OCI-LY1 (cell line): Measurements from ENCODE around the gene LCN12.
"Not testable (repeated sequence)": the region's sequence is repeated elsewhere in the genome, so short reads cannot be mapped to it uniquely, and the experiment has no call there.

Experiments
- H2AFZ ChIP-seq: fragments of 200-600 bp; sonication (generic), shearing (Covaris generic); 2 replicates; pipeline ENCODE4 v1.6.0; 2014; ENCODE audit warnings: antibody characterized with exemption, mild to moderate bottlenecking, low read length
- H3F3A ChIP-seq: fragments of 200-600 bp; sonication (generic), shearing (Covaris generic); 2 replicates; pipeline ENCODE4 v1.6.0; 2014; ENCODE audit warnings: mild to moderate bottlenecking, antibody characterized with exemption, low read length, moderate library complexity; ENCODE audit not compliant: insufficient read depth
- H3K27ac ChIP-seq: fragments of 200-600 bp; sonication (generic); 2 replicates; pipeline ENCODE4 v1.5.1; 2014; ENCODE audit warnings: low read length, mixed run types, mild to moderate bottlenecking, low read depth; ENCODE audit not compliant: poor library complexity, severe bottlenecking
- H3K27me3 ChIP-seq: fragments of 200-600 bp; sonication (generic); 2 replicates; pipeline ENCODE4 v1.6.0; 2014; ENCODE audit warnings: antibody characterized with exemption, mild to moderate bottlenecking, low read length, moderate library complexity; ENCODE audit not compliant: insufficient read depth
- H3K36me3 ChIP-seq: fragments of 200-600 bp; sonication (generic); 2 replicates; pipeline ENCODE4 v1.6.1; 2014; ENCODE audit warnings: mild to moderate bottlenecking, antibody characterized with exemption, low read length, moderate library complexity, mixed read lengths; ENCODE audit not compliant: insufficient read depth
- H3K4me1 ChIP-seq: fragments of 200-600 bp; sonication (generic); 2 replicates; pipeline ENCODE4 v1.5.1; 2014; ENCODE audit warnings: mild to moderate bottlenecking, low read length, moderate library complexity; ENCODE audit not compliant: insufficient read depth, severe bottlenecking
- H3K4me2 ChIP-seq: fragments of 200-600 bp; sonication (generic), shearing (Covaris generic); 2 replicates; pipeline ENCODE4 v1.6.1; 2014; ENCODE audit warnings: low read length
- H3K4me3 ChIP-seq: fragments of 200-600 bp; sonication (generic); 2 replicates; pipeline ENCODE4 v1.5.1; 2014; ENCODE audit warnings: low read length, low read depth, mild to moderate bottlenecking, mixed read lengths; ENCODE audit not compliant: poor library complexity, severe bottlenecking
- H3K79me2 ChIP-seq: fragments of 200-600 bp; shearing (Covaris generic); 2 replicates; pipeline ENCODE4 v1.6.1; 2016; ENCODE audit warnings: mixed run types, low read length, mixed read lengths; ENCODE audit not compliant: insufficient read depth
- H3K9ac ChIP-seq: fragments of 200-600 bp; sonication (generic), shearing (Covaris generic); 2 replicates; pipeline ENCODE4 v1.6.1; 2014; ENCODE audit warnings: mild to moderate bottlenecking, low read length, mixed read lengths
- H3K9me2 ChIP-seq: fragments of 200-600 bp; sonication (generic), shearing (Covaris generic); 2 replicates; pipeline ENCODE4 v1.6.1; 2014; ENCODE audit warnings: low read depth, mild to moderate bottlenecking, low read length, mixed read lengths
- H3K9me3 ChIP-seq: fragments of 200-600 bp; shearing (Covaris generic); 2 replicates; pipeline ENCODE4 v1.6.1; 2014; ENCODE audit warnings: low read length, mixed read lengths
- H4K20me1 ChIP-seq: fragments of 200-600 bp; sonication (generic), shearing (Covaris generic); 2 replicates; pipeline ENCODE4 v1.6.0; 2016; ENCODE audit warnings: mild to moderate bottlenecking, low read length; ENCODE audit not compliant: insufficient read depth
- EZH2 ChIP-seq: fragments of 200-600 bp; sonication (generic), shearing (Covaris generic); IDR thresholded peaks from 2 replicates; pipeline ENCODE4 v1.8.0; 2017; ENCODE audit warnings: borderline replicate concordance, mixed run types, mild to moderate bottlenecking, antibody characterized with exemption, low read length, moderate library complexity, mixed read lengths
- TF ChIP-seq, protein P1 (sequence below): fragments of 200-600 bp; sonication (generic), shearing (Covaris generic); IDR thresholded peaks from 2 replicates; pipeline ENCODE4 v1.5.1; 2017; ENCODE audit warnings: mild to moderate bottlenecking, antibody characterized with exemption, low read length, moderate library complexity, mixed read lengths

Gene LCN12

DNA sequence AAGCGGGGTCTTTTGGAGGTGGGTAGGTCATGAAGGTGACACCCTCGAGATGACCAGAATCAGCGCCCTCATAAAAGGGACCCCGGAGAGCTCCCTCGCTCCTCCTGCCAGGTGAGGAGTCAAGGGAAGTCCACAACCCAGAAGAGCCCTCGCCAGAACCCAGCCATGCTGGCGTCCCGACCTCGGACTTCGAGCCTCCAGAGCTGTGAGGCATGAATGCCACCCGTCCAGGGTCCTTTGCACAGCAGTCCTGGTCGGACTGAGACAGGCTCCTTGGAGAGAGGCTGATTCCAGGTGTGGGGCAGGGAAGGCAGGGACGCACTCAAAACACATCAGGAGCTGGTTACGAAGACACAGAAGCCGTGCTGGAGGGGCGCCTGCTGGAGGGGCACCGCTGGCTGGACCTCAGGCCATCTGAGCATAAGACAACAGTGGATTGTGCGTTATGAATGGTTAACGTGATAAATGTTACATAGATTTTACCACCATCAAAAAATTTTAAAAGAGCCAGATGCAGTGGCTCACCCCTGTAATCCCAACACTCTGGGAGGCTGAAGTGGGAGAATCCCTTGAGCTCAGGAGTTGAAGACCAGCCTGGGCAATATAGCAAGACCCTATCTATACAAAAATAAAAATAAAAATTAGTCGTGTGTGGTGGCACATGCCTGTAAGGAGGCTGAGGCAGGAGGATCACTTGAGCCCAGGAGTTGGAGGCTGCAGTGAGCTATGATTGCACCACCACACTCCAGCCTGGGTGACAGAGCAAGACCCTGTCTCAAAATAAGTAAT is 50.0 kb downstream of the LCN12 start:
- H3K79me2 ChIP-seq: no peaks in the 10 kb centered on the region
- no peaks in the 10 kb centered on the region for H3F3A ChIP-seq
- H3K9ac ChIP-seq: no peak overlapping the region
- no peak overlapping the region for H3K4me2 ChIP-seq
- H4K20me1 ChIP-seq: no peaks in the 10 kb centered on the region
- no peaks in the 10 kb centered on the region for H3K9me2 ChIP-seq
- H3K27me3 ChIP-seq: no peaks in the 10 kb centered on the region
- no peak overlapping the region for H3K27ac ChIP-seq
- H3K4me3 ChIP-seq: no peak overlapping the region
- TF ChIP-seq, protein P1, sequence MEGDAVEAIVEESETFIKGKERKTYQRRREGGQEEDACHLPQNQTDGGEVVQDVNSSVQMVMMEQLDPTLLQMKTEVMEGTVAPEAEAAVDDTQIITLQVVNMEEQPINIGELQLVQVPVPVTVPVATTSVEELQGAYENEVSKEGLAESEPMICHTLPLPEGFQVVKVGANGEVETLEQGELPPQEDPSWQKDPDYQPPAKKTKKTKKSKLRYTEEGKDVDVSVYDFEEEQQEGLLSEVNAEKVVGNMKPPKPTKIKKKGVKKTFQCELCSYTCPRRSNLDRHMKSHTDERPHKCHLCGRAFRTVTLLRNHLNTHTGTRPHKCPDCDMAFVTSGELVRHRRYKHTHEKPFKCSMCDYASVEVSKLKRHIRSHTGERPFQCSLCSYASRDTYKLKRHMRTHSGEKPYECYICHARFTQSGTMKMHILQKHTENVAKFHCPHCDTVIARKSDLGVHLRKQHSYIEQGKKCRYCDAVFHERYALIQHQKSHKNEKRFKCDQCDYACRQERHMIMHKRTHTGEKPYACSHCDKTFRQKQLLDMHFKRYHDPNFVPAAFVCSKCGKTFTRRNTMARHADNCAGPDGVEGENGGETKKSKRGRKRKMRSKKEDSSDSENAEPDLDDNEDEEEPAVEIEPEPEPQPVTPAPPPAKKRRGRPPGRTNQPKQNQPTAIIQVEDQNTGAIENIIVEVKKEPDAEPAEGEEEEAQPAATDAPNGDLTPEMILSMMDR: no peak
- TF ChIP-seq EZH2: no peak
- peaks cover 7% of the 10 kb centered on the region for H3K4me1 ChIP-seq
- no peaks in the 10 kb centered on the region for H3K9me3 ChIP-seq
- H3K36me3 ChIP-seq: no peaks in the 10 kb centered on the region
- H2AFZ ChIP-seq: no peak overlapping the region

DNA sequence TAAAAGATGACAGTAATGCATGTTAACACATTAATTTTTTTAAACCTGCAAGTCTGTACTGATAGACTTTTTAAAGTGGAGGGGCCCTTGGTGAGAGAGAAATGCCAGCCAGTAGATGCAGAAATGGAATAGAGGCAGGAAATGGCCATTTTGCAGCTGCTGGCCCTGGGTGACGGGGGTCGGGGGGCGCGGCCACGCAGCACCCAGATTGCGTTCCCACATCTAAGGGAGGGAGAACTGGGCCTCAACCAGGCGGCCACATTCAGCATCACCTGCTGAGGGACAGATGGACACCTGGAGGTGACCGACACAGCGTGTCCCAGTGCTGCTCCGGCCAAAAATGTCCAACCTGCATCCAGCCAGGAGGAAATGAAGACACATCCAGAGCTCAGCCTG is 50.6 kb downstream of the LCN12 start:
- H3K27me3 ChIP-seq: no peaks in the 10 kb centered on the region
- H4K20me1 ChIP-seq: no peaks in the 10 kb centered on the region
- no peaks in the 10 kb centered on the region for H3K9me2 ChIP-seq
- H3K4me3 ChIP-seq: no peak overlapping the region
- no peak for TF ChIP-seq EZH2
- TF ChIP-seq, protein P1: no peak
- H3K36me3 ChIP-seq: no peaks in the 10 kb centered on the region
- H3K4me2 ChIP-seq: no peak overlapping the region
- no peaks in the 10 kb centered on the region for H3K9me3 ChIP-seq
- H3K27ac ChIP-seq: no peak overlapping the region
- H3K9ac ChIP-seq: no peak overlapping the region
- H3K79me2 ChIP-seq: no peaks in the 10 kb centered on the region
- no peak overlapping the region for H2AFZ ChIP-seq
- H3K4me1 ChIP-seq: peaks cover 7% of the 10 kb centered on the region
- no peaks in the 10 kb centered on the region for H3F3A ChIP-seq

DNA sequence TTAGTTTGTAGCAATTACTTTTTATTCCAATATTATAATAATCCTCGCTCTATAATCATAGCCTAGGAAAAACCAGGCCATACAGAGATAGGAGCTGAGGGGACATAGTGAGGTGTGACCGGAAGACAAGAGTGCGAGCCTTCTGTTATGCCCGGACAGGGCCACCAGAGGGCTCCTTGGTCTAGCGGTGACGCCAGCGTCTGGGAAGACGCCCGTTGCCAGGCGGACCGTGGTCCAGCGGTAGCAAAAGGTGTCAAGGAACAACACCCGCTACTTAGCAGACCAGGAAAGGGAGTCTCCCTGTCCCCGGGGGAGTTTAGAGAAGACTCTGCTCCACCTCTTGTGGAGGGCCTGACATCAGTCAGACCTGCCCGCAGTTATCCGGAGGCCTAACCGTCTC is 52.2 kb downstream of the LCN12 start:
- H3K9ac ChIP-seq, H3K9me3 ChIP-seq, H4K20me1 ChIP-seq, H3K9me2 ChIP-seq, H3K27ac ChIP-seq, H3K79me2 ChIP-seq, H3K4me1 ChIP-seq, H3K36me3 ChIP-seq, H3K4me2 ChIP-seq, H3F3A ChIP-seq, H2AFZ ChIP-seq, H3K4me3 ChIP-seq, H3K27me3 ChIP-seq: not testable (repeated sequence)
- TF ChIP-seq, protein P1: peak; percentile 23; the same call in 1 of the 2 replicates
